OCI-LY1 (cell line): ENCODE data around the gene DEFB113.

Source experiments
- H2AFZ ChIP-seq: fragments of 200-600 bp; sonication (generic), shearing (Covaris generic); 2 replicates; pipeline ENCODE4 v1.6.0; 2014; ENCODE audit warnings: antibody characterized with exemption, mild to moderate bottlenecking, low read length
- H3F3A ChIP-seq: fragments of 200-600 bp; sonication (generic), shearing (Covaris generic); 2 replicates; pipeline ENCODE4 v1.6.0; 2014; ENCODE audit warnings: mild to moderate bottlenecking, antibody characterized with exemption, low read length, moderate library complexity; ENCODE audit not compliant: insufficient read depth
- H3K27ac ChIP-seq: fragments of 200-600 bp; sonication (generic); 2 replicates; pipeline ENCODE4 v1.5.1; 2014; ENCODE audit warnings: low read length, mixed run types, mild to moderate bottlenecking, low read depth; ENCODE audit not compliant: poor library complexity, severe bottlenecking
- H3K27me3 ChIP-seq: fragments of 200-600 bp; sonication (generic); 2 replicates; pipeline ENCODE4 v1.6.0; 2014; ENCODE audit warnings: antibody characterized with exemption, mild to moderate bottlenecking, low read length, moderate library complexity; ENCODE audit not compliant: insufficient read depth
- H3K36me3 ChIP-seq: fragments of 200-600 bp; sonication (generic); 2 replicates; pipeline ENCODE4 v1.6.1; 2014; ENCODE audit warnings: mild to moderate bottlenecking, antibody characterized with exemption, low read length, moderate library complexity, mixed read lengths; ENCODE audit not compliant: insufficient read depth
- H3K4me1 ChIP-seq: fragments of 200-600 bp; sonication (generic); 2 replicates; pipeline ENCODE4 v1.5.1; 2014; ENCODE audit warnings: mild to moderate bottlenecking, low read length, moderate library complexity; ENCODE audit not compliant: insufficient read depth, severe bottlenecking
- H3K4me2 ChIP-seq: fragments of 200-600 bp; sonication (generic), shearing (Covaris generic); 2 replicates; pipeline ENCODE4 v1.6.1; 2014; ENCODE audit warnings: low read length
- H3K4me3 ChIP-seq: fragments of 200-600 bp; sonication (generic); 2 replicates; pipeline ENCODE4 v1.5.1; 2014; ENCODE audit warnings: low read length, low read depth, mild to moderate bottlenecking, mixed read lengths; ENCODE audit not compliant: poor library complexity, severe bottlenecking
- H3K79me2 ChIP-seq: fragments of 200-600 bp; shearing (Covaris generic); 2 replicates; pipeline ENCODE4 v1.6.1; 2016; ENCODE audit warnings: mixed run types, low read length, mixed read lengths; ENCODE audit not compliant: insufficient read depth
- H3K9ac ChIP-seq: fragments of 200-600 bp; sonication (generic), shearing (Covaris generic); 2 replicates; pipeline ENCODE4 v1.6.1; 2014; ENCODE audit warnings: mild to moderate bottlenecking, low read length, mixed read lengths
- H3K9me2 ChIP-seq: fragments of 200-600 bp; sonication (generic), shearing (Covaris generic); 2 replicates; pipeline ENCODE4 v1.6.1; 2014; ENCODE audit warnings: low read depth, mild to moderate bottlenecking, low read length, mixed read lengths
- H3K9me3 ChIP-seq: fragments of 200-600 bp; shearing (Covaris generic); 2 replicates; pipeline ENCODE4 v1.6.1; 2014; ENCODE audit warnings: low read length, mixed read lengths
- H4K20me1 ChIP-seq: fragments of 200-600 bp; sonication (generic), shearing (Covaris generic); 2 replicates; pipeline ENCODE4 v1.6.0; 2016; ENCODE audit warnings: mild to moderate bottlenecking, low read length; ENCODE audit not compliant: insufficient read depth
- EZH2 ChIP-seq: fragments of 200-600 bp; sonication (generic), shearing (Covaris generic); IDR thresholded peaks from 2 replicates; pipeline ENCODE4 v1.8.0; 2017; ENCODE audit warnings: borderline replicate concordance, mixed run types, mild to moderate bottlenecking, antibody characterized with exemption, low read length, moderate library complexity, mixed read lengths
- TF ChIP-seq, protein P1 (sequence below): fragments of 200-600 bp; sonication (generic), shearing (Covaris generic); IDR thresholded peaks from 2 replicates; pipeline ENCODE4 v1.5.1; 2017; ENCODE audit warnings: mild to moderate bottlenecking, antibody characterized with exemption, low read length, moderate library complexity, mixed read lengths

DEFB113 gene

DNA sequence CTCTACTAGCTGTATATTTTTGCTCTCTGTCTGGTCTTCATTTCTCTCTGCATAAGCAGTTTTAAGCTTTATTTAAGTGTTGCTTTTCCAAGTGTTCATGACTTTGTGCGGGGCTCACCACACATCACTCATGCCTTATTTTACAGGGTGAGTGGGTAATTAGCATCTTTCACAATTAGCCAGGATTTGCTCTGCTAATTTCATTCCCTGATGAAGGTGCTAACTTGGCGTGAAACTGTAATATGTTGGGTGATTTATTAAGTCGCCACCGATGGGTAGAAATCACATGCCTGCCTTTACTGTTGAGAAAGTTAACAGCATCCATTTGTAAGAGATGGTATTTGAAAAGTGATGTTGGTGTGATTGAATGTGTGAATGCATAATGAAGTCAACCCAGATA is 50.2 kb downstream of the DEFB113 start:
- TF ChIP-seq EZH2: no peak
- TF ChIP-seq, protein P1, sequence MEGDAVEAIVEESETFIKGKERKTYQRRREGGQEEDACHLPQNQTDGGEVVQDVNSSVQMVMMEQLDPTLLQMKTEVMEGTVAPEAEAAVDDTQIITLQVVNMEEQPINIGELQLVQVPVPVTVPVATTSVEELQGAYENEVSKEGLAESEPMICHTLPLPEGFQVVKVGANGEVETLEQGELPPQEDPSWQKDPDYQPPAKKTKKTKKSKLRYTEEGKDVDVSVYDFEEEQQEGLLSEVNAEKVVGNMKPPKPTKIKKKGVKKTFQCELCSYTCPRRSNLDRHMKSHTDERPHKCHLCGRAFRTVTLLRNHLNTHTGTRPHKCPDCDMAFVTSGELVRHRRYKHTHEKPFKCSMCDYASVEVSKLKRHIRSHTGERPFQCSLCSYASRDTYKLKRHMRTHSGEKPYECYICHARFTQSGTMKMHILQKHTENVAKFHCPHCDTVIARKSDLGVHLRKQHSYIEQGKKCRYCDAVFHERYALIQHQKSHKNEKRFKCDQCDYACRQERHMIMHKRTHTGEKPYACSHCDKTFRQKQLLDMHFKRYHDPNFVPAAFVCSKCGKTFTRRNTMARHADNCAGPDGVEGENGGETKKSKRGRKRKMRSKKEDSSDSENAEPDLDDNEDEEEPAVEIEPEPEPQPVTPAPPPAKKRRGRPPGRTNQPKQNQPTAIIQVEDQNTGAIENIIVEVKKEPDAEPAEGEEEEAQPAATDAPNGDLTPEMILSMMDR: no peak
- Histone ChIP-seq H3K36me3 (no peaks in the 10 kb centered on the region), H3K79me2 (no peaks in the 10 kb centered on the region), H3K27ac (no peak overlapping the region), H2AFZ (no peak overlapping the region), H3K9ac (no peak overlapping the region), H4K20me1 (no peaks in the 10 kb centered on the region), H3K4me1 (no peaks in the 10 kb centered on the region), H3K4me3 (no peak overlapping the region), H3K9me2 (no peaks in the 10 kb centered on the region), H3F3A (no peaks in the 10 kb centered on the region), H3K27me3 (no peaks in the 10 kb centered on the region), H3K9me3 (no peaks in the 10 kb centered on the region), H3K4me2 (no peak overlapping the region)

DNA sequence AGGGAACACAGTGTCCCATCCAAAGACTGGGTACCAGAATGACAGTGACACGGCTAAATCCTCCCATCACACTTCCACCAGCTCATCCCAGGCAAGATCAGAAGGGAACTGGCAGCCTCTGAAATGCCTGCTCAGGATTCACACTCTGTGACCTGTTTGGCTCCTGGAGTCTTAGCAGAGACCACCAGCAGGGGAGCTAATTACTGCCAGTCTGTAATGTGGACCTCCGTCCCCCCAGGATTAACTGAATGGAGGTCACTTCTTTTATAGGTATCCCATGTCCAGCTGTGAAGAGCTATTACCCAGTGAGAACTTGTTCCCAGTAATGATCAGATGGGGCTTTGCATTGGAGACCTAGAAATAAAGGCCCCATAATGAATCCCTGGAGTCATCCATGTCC is 50.6 kb downstream of the DEFB113 start:
- TF ChIP-seq EZH2: no peak
- TF ChIP-seq, protein P1: no peak
- Histone ChIP-seq H2AFZ (no peak overlapping the region), H3K79me2 (no peaks in the 10 kb centered on the region), H3K4me1 (no peaks in the 10 kb centered on the region), H3K27me3 (no peaks in the 10 kb centered on the region), H3K4me2 (no peak overlapping the region), H3K9me2 (no peaks in the 10 kb centered on the region), H4K20me1 (no peaks in the 10 kb centered on the region), H3K36me3 (no peaks in the 10 kb centered on the region), H3K9me3 (no peaks in the 10 kb centered on the region), H3K27ac (no peak overlapping the region), H3F3A (no peaks in the 10 kb centered on the region), H3K9ac (no peak overlapping the region), H3K4me3 (no peak overlapping the region)
